HG03025 (cell line): ENCODE measurements around the gene PLXNB1.

Experiments
- ATAC-seq: cut with Tn5 transposase; IDR thresholded peaks from one replicate; pipeline ENCODE4 v1.9.1; 2021; ENCODE audit warnings: mild to moderate bottlenecking, moderate library complexity; ENCODE audit not compliant: unreplicated experiment, low FRiP score

Gene PLXNB1

DNA sequence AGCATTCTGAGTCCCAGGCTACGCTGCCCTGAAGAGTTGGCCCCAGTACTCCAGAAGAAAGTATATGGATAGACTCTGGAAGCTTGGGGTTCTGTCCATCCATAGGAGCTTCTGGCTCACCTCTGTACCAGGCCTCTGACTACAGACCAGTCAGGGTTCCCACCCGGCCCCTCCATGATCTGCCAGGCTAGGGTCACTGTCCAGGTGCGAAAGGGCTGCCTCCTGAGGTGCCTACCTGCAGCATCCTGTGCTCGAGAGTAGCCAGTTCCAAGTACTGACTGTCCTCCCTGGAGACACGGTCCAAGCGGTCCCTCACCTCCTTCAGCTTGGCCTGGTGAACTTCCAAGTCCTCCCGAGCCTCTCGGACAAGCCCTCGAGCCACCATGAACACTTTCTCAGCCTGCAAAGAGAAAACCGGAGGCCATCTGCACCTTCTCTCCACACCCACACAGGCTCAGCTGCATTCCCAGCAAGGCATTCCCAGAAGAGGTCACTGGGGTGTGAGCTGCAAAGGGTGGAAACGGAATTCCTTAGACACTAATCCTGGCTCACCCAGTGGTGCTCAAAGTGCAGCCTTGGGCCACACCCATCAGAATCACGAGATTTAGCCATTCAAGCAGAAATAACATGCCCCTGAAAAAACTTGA, 3.7 kb upstream of the PLXNB1 start:
- no peak for ATAC-seq

DNA sequence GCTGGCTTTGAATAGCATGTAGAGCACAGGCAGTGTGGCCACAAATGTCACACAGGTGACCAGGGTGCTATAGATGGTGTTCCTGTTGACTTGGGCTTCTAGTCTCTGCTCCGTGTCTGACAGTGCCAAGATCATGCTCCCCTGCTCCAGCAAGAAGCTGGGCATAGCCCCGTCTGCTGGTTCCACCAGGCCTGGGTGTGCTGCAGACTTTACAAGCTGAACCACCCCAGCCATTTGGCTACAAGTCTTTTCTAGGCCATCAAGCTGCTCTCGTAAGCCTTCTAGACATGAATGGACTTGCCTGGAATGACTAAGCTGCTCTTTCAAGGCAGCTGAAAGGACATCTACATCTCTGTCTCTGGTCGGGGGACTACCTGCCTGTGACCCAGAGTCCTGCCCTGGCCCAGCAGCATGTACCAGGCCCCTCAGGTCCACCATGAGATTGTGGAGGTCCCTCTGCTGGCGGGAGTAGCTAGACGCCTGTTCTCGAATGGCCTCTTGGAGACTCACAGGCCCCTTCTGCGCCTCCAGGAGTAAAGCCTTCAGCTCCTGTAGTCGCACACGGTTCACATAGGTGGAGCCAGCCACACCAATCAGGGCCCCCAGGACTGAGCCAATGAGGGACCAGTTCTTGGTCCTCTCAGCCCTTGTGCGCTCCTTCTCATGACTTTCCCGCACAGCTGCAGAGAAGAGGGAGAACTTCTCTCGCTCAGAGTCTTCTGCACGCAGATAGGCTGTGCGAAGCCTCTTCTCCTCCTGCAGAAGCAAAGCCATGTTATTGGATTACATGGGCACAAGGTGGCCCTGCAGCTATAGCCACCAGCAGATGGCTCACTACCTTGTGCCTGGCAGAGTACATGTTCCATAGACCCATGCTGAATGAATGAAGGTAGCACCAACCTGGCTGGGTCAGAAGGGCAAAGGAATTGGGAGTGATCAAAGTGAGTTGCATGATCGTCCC, 2.8 kb upstream of the PLXNB1 start:
- ATAC-seq: no peak

DNA sequence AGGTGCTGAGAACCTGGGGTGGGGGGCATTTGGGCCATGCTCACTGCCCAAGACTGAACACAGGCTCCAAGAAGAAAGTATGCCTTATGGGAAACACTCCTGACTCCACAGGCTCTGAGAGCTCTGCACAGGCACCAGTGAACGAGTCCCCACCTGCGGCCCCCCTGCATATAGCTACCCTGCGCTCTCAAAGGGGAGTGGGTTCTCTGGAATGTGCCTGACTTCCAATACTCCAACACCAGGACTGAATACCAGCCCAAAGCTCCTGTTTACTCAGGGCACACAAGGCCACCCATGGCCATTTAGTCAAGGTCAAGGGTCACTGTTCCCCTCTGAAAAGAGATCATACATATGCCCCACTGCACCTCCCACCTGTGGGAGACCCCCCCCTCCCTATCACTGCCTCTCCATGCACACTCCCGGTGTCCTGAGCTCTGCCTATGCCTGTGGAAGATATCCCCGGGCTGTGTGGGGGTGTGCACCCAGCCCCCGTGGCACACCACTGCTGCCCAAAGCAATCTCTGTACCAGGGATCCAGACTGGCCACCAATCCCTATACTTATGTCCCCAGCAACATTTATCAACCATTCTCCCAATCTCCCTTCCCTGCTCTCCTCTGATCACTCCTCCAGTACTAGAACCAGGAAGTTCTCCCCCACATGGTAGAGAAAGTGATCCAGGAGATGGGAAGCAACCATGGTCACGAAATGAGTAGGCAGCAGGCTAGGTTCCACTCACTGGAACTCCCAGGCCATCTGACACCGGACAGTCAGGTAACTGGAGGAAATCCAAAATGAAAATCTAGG, 1.5 kb upstream of the PLXNB1 start:
- no peak for ATAC-seq

DNA sequence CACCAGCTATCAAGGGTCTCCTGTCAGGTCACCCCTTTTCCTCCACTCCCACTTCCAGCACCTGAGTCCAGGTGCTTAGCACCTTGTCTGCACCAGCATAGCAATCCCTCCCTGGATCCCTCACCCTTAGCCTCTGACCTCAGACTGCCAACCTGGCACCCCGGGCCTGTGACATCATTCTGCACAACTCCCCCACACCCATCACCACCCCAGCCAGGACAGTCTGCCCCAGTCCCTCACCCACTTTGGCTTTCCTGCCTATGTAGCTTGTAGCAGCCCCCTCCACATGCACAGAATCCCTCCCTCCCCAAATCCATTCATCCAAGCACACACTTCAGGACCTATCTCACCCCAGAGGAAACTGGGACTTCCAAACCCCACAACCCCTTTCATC, 819 bp upstream of the PLXNB1 start:
- ATAC-seq: no peak

DNA sequence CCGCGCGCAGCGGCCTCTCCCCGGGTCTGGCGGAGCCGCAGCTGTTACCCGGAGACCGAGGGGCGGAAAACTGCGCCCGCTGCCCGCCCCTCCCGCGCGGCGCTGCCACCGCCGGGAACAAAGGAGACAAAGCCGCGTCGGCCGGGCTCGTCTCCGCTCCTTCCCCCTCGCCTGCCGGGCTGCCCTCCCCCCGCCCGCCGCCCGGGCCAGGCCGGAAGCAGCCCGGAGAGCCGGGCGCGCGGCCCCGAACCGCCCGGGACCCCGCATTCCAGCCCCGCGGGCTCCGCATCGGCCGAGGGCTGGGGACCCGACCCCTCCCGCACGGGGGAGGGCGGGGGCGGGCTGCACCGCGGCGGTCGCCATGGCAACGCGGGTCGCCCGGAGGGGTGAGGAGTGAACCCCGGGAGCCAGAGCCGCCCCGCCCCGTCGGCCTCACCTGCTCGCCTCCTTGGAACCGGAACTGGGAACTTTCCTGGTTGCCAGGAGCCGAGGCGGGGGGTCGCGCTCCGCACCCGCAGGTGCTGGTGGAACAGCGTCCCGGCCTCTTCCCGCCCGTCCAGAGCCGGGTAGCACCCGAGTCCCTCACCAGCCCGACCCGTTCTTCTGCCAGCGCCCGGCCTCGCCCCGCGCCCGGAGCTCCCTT, 448 bp downstream of the PLXNB1 start:
- ATAC-seq: no peak

DNA sequence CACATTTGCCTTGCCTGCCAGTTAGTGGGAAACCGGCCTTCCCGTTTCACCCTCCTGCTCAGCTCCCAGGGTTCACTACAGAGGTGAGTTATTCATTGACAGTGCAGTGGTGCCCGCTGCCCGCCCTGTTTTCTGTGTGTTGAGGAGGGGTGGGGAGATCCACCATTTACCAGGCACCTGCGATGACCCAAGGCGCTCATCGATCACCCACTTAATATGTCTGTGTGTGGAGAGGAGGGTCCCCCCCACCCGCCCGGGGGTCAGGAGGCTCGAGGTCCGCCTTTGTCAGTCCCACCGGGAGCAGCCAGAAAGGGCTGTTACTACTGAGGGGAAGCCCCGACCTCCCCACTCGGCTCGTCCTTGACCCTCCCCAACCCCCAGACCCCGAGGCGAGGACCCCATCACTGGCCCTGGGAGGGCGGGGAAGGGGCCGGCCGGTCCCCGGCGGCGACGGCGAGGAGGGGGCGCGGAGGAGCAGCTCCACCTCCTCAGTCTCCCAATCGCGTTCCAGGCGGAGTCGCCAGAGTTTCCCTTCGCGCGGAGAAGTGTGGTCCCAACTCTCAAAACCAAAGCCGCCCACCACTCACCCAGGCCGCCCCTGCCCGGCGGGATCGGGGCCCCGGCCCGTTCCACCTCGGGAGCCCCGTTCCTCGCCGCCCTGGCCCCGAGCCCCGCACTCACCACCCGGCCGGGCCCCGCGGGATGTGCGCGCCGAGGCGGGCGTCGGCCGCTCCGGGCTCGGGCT, 1.1 kb downstream of the PLXNB1 start:
- no peak for ATAC-seq

DNA sequence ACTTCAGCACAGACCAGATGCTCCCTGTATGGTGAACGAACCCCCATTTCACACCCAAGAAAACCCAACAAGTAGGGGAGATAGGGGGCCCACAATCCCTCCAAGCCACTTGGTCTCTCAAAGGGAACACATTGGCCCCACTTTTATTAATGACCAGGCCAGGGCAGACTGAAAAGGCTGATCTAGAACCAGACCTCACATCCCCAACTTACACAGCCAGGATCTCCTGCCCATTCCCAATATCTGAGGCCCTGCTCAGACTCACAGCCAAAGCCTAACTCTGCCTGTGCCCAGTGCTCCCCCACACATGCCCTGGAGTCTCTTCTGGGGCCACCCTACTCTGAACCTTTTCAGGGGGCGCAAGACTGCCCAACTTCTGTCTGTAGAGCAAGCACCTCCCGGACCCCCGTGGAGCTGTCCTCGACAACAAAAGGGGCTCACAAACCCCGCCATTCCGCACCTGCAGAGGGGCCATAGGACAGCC, 1.8 kb downstream of the PLXNB1 start:
- ATAC-seq: no peak

DNA sequence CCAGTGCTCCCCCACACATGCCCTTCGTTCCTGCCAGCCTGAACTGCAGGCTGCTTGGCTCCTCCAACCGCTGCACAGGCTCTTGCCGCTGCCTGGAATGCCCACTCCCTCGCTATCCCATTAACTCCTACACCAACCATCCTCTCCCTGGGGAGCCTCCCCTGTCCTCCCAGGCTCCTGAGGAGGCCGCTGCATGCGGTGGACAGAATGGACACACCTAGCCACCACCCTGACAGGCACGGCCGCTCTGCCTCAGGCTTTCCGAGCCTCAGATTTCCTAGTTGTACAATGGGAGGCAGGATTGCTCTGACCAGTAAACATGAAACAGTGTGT, 2.3 kb downstream of the PLXNB1 start:
- ATAC-seq: no peak

DNA sequence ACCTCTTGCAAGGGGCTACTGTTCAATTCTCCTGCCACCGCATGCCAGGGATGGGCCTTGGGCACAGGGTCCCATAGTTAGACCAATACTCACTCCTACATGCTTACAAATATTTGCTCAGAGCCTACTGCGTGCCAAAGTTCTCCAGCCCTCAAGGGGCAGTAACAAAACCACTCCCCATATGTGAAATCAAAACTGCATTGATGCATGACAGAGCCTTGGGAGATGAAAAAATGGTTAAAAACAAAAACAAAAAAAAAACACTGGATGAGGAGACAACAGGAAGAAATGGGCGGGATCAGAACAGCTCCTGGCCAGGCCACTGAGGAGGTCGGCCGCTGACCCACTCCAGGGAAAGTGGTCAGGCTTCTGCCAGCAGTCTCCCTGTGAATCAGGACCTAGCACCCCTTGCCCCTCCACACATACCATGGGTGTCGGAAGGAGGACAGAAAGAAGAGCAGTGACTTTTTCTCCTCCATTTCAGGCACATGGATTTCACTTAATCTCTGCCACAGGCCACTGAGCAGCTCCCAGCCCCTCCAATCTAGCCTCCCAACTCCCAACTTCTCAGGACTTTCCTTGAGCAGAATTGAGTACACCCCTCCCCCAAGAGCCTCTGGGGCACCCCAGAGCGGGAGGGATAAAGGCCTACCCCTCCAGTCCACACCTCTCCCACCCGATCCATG, 2.8 kb downstream of the PLXNB1 start:
- ATAC-seq: no peak

DNA sequence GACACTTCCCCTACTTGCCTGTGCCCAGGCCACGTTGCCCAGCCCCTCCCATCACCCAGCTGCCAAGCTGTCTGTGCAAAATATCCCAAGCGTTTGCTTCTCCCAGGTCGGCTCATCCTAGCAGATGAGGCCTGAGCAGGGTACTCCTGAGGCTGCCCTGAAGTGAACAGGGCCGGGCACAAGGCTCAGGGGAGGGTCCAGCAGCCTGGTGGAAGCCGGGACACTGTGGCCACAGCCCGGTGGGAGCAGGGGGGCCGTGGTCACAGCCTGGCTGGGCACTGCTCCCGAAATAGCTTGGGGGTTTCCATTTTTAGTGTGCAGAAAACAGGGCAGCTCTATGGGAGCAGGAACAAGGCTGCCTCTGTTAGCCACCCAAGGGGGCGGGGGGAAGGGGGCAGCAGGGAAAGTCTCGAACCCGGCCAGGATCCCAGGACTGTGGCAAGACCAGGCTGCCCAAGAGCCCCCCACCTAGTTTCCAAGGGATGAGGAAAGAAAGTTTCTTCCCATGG, 3.4 kb downstream of the PLXNB1 start:
- ATAC-seq: no peak

DNA sequence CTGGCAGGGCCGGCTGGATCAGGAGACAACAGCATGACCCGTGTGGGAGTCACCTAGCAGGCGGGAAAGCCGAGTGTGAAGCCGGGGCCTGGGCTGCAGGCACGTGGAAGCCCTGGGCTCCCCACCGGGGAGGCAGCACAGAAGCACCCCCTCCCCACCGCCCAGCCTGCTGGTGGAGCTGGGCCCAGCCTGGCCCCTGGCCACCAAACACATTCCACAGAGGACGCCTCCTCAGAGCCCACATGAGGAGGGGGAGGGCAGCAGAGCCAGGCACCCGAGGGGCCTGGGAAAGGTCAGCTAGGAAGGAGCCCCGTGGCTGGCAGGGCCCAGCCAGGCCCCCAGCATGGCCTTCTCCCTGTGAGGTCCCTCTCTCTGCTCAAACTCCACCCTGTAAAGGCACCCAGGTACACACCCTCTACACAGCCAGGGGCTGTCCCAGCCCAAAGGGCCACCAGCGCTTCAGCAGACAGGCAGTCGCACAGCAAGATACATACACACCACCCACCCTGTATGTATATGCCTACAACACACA, 4.5 kb downstream of the PLXNB1 start:
- ATAC-seq: no peak

DNA sequence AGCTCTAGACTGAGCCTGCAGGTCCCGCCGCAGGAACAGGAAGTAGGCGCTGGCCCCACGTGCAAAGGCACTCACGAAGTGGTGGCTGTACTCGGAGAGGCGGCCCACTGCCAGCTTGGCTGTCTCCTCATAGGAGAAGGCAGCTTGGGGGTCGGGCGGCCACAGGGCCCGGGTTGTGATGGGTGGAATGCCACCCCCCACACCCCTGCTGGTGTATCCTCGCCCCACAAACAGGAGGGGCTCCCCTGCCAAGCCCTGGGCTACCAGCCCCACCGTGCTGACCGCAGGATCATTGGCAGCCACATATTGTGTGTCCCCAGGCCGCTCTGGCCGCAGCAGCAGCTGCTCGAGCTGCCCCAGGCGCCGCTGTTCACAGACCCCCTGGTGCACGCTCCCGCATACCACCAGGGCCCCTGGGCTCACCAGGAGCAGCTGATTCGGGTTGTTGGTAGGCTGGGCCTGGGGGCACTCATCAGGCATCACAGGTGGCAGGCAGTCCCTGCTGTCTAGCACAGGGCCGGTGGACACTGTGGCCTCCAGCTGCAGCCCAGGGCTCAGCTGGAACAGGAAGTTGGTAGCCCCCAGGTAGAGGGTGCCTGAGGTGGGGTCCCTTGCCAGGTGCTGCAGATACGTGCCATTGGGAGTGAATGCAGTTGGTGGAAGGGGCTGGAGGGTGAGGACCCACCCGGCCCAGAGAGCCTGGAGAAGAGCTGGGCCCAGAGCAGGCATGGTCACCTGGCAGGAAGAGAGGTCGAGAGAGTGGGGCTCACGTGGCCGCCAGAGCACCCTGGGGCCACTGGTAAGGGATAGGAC, 5.8 kb downstream of the PLXNB1 start:
- ATAC-seq: no peak

DNA sequence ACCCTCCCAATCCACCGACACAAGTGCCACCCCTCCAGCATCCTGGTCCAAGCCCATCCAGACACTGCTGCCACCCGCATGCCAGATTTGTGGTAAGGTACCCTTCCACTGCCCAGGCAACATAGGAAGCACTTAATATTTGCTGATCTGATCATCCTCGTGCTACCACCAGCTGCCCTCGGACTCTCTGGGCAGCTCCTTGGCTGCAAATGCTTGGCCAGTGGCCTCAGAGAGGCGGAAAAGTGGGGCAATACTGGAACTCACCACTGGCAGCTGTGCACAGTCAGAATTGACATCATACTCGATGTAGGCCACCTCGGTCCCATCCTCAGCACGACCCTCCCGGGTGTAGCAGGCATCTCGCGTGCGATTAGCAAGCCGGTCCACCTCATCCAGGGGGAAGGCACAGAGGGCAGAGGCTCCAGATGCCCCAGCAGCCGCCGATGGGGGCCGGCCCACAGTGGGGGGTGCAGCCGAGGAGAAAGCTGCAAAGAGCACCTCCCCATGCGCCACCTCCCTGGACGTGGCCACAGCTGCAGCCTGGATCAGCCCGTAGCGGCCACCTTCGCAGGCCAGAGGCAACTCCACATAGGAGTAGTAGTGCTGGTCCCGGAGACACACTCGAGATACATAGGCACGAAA, 6.5 kb downstream of the PLXNB1 start:
- ATAC-seq: no peak

DNA sequence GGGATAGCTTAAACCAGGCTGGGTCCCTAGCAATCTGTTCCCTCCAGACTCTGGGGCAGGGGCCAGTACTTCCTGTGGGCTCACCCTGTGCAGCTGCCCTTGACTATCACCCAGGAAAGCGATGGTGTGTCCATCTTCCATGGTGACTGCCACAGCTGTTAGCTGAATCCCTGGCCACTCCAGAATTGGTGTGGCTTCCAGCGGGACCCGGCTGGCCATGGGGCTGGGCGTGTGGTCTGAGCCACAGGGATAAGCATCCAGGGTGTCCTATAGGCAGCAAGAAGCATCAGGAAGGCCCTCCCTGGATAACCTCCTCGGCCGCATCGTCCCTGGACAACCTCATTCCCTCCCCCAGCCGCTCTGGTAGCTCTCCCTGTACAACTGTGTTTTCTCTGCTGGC, 7.2 kb downstream of the PLXNB1 start:
- ATAC-seq: no peak

DNA sequence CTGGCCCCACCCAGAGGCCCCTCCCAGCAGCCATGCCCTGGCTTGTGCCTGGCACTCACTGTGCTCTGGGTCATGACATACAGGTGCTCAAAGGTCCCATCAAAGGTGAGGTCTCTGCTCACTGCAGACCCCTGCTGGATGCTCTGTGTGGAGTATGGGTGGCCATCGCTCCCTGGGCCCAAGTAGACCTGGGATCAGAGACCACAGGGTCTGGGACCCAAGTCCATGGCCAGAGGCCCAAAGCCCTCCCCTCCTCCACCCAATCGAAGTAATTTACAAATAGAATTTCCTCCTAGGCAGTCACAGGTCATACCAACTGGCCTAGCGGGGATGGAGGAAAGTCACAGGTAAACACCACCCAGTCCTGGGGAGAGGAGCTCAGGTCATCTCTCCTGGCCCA, 7.6 kb downstream of the PLXNB1 start:
- ATAC-seq: no peak

DNA sequence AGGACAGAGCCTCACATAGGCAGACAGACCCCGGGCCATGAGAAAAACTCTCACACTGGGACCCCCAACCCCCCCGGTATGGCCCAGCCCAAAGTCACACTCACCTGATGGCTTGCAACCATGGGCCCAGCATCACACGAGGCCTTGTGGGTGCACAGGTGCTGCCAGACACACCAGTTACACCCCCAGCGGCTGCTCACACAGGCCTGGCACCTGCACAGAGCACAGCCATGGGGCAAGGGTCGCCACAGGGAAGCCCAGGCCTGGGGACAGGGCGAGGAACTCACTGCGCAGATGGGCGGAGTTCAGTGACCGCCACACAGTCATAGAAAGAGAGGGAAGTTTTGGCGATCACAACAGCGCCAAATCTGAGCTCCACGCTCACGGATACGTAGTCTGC, 9.3 kb downstream of the PLXNB1 start:
- ATAC-seq: no peak

DNA sequence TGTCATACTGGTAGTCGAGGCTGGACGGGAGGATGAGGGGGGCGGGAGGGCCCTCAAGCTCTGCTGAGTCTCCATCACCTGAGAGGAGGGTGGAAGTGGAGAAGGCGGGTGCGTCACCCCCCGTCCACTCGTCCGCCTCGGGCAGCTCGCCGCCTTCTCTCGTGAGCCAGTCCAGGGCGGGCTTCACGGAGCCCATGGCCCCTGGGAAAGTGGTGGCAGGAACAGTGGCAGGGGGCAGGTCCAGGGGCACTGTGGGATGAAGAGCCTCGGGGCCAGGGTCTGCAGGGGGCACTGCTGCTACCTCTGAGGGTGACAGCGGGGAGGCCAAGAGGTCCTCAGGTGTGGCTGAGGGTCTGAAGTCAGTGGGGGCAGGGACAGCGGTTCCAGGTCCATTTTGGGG, 10.3 kb downstream of the PLXNB1 start:
- no peak for ATAC-seq

DNA sequence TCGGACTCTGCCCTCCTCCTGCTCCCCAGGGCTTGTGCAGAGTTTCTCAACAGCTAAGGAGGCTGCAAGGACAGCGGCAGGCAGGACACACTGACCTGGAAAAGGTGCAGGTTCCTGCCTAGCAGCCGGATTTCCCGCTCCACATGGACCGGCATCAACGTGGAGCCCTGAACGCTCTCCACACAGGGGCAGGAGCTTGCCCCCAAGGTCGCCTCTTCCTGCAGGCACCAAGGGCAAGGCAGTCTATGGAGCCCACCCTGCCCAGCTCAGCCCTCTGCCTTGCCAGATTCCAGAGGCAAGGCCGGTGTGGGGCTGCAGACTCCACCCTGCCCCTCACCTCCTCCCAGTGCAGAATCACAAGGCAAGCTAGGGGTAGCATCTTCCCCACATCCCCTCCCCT, 10.7 kb downstream of the PLXNB1 start:
- no peak for ATAC-seq
